Natural killer cell treated with Interleukin-12 subunit alpha and Interleukin-12 subunit beta and Interleukin-15 and Interleukin-18, amount 100 ng/mL, for 72 hours (primary cell): Measurements from ENCODE around the gene WDR47. TPM values are rescaled to one million over a fixed set of nuclear protein-coding genes. Genes with fewer than 3 reads are reported as not detected.
"Not testable (repeated sequence)": the region's sequence is repeated elsewhere in the genome, so short reads cannot be mapped to it uniquely, and the experiment has no call there.

Experiments used
- ATAC-seq, 2 donors: fragments of 150-1000 bp; cut with Tn5 transposase in 1 of 2; sonication (Bioruptor Pico), chemical (Tn5 transposase) in 1 of 2; 2 replicates each; pipeline ENCODE4 v1.10.0; 2021
- DNase-seq: peaks from one replicate; pipeline ENCODE4 v3.0.0; 2022; ENCODE audit warnings: low spot score
- H3K27ac Mint-ChIP-seq, 2 donors: 1 replicate in 1 of 2; 2 replicates in 1 of 2; pipeline ENCODE4 v1.8.0; 2022; ENCODE audit warnings: mixed read lengths in 2 of 2, mild to moderate bottlenecking in 1 of 2, moderate library complexity in 1 of 2
- H3K27me3 Mint-ChIP-seq, 2 donors: 1 replicate in 1 of 2; 2 replicates in 1 of 2; pipeline ENCODE4 v1.8.0; 2022; ENCODE audit warnings: mixed read lengths in 2 of 2
- H3K36me3 Mint-ChIP-seq: one replicate; pipeline ENCODE4 v1.8.0; 2022; ENCODE audit warnings: mixed read lengths
- H3K4me1 Mint-ChIP-seq, 2 donors: 1 replicate in 1 of 2; 2 replicates in 1 of 2; pipeline ENCODE4 v1.8.0; 2022; ENCODE audit warnings: low read depth in 2 of 2, mixed read lengths in 2 of 2, mild to moderate bottlenecking in 1 of 2
- H3K4me3 Mint-ChIP-seq: one replicate; pipeline ENCODE4 v1.8.0; 2022; ENCODE audit warnings: mixed read lengths
- H3K9me3 Mint-ChIP-seq: 2 replicates; pipeline ENCODE4 v1.8.0; 2022; ENCODE audit warnings: mixed read lengths
- total RNA-seq, 2 donors: library from RNA; stranded (reverse); gene quantifications; one replicate each; pipeline ENCODE4 v1.2.3, GENCODE V29; 2022

The WDR47 gene
- total RNA-seq, 2 donors from 2014 or later = 15.1 to 16.1 TPM

- Mint-ChIP-seq H3K9me3 (no peaks in the 10 kb centered on the region), H3K36me3 (peaks cover 10% of the 10 kb centered on the region), H3K27ac (no peak overlapping the region), H3K27me3 (no peaks in the 10 kb centered on the region), H3K4me3 (no peak overlapping the region), H3K4me1 (no peaks in the 10 kb centered on the region)
- DNase-seq (no peak), ATAC-seq (no peak)
Measured at GRCh38 chr1:108936170-108936569, 105.7 kb downstream of the WDR47 start.

GRCh38 chr1:108933944-108934343, 108.0 kb downstream of the WDR47 start:
- DNase-seq = no peak
- Mint-ChIP-seq H3K4me3 (no peak overlapping the region), H3K9me3 (no peaks in the 10 kb centered on the region), H3K27ac (no peak overlapping the region), H3K27me3 (no peaks in the 10 kb centered on the region), H3K4me1 (no peaks in the 10 kb centered on the region), H3K36me3 (peaks cover 17% of the 10 kb centered on the region)
- ATAC-seq = no peak

DNA sequence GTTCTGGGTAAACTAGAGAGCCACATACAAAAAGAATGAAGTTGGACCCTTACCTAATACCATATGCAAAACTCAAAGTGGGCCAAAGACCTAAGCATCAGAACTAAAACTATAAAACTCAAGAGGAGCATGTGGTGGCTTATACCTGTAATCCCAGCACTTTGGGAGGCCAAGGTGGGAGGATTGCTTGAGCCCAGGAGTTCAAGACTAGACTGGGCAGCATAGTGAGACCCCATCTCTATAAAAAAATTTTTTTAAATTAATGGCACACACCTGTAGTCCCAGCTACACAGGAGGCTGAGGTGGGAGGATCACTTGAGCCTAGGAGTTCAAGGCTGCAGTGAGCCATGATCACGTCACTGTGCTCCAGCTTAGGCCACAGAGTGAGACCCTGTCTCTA, 114.3 kb downstream of the WDR47 start:
- DNase-seq, ATAC-seq, H3K27ac Mint-ChIP-seq, H3K9me3 Mint-ChIP-seq, H3K4me3 Mint-ChIP-seq, H3K27me3 Mint-ChIP-seq, H3K4me1 Mint-ChIP-seq: not testable (repeated sequence)
- H3K36me3 Mint-ChIP-seq = peaks cover 14% of the 10 kb centered on the region

GRCh38 chr1:108925920-108926319, 116.0 kb downstream of the WDR47 start:
- no peak overlapping the region for H3K27ac Mint-ChIP-seq
- H3K36me3 Mint-ChIP-seq = peaks cover 14% of the 10 kb centered on the region
- ATAC-seq = no peak
- no peaks in the 10 kb centered on the region for H3K27me3 Mint-ChIP-seq
- no peaks in the 10 kb centered on the region for H3K9me3 Mint-ChIP-seq
- no peak overlapping the region for H3K4me3 Mint-ChIP-seq
- no peak for DNase-seq
- no peaks in the 10 kb centered on the region for H3K4me1 Mint-ChIP-seq

Other genes starting within 250 kb of the WDR47 start
- gene AKNAD1, start 185.0 kb downstream of the WDR47 start, total RNA-seq = not detected
- gene GPSM2, start 165.1 kb downstream of the WDR47 start, total RNA-seq = 10 to 100 TPM in 1 of 2 donors, 1 to 10 TPM in 1; 7.7 to 25.0 TPM
- gene CLCC1, start 78.6 kb downstream of the WDR47 start, total RNA-seq = 10 to 100 TPM; 15.5 to 17.0 TPM
- gene TAF13, start 33.9 kb upstream of the WDR47 start, total RNA-seq = 10 to 100 TPM; 28.1 to 42.3 TPM
- 10 to 100 TPM; 40.8 to 53.8 TPM for gene TMEM167B, start 48.7 kb upstream of the WDR47 start, total RNA-seq
- 1 to 10 TPM; 1.4 to 4.0 TPM for gene ELAPOR1, start 72.0 kb upstream of the WDR47 start, total RNA-seq
- 100 to 1,000 TPM; 178 to 205 TPM for gene SARS1, start 171.8 kb upstream of the WDR47 start, total RNA-seq
- gene CELSR2, start 207.4 kb upstream of the WDR47 start, total RNA-seq = 1 to 10 TPM; 1.5 to 2.6 TPM
- gene PSRC1, start 241.0 kb upstream of the WDR47 start, total RNA-seq = 10 to 100 TPM in 1 of 2 donors, 1 to 10 TPM in 1; 4.7 to 16.2 TPM